Measurements from ENCODE around the gene RBM11.

GRCh38 chr21:14223365-14223764 is 7.4 kb downstream of the RBM11 start:
- no peak for TF ChIP-seq CTCF (IDR thresholded peaks at IDR 0.05)
- TF ChIP-seq POLR2A (IDR thresholded peaks at IDR 0.05), result no peak
- no peak for TF ChIP-seq POLR2AphosphoS5 (IDR thresholded peaks at IDR 0.05)

All from sigmoid colon (tissue), 4 donors.